ENCODE results near the gene ULK2.

- TF ChIP-seq CTCF (conservative IDR thresholded peaks at IDR 0.05; ENCODE audit: low read depth, low read length) = no peak
- no peak for TF ChIP-seq EZH2 (IDR thresholded peaks at IDR 0.05; ENCODE audit: low read length, unreplicated experiment)
- no peak for TF ChIP-seq EZH2phosphoT487 (IDR thresholded peaks at IDR 0.05; ENCODE audit: borderline replicate concordance, low read length)
Observed at GRCh38 chr17:19904412-19904811, 36.7 kb upstream of the ULK2 start.

All from PC-3 (cell line).